ENCODE data around the gene LYSMD2. TPM values are rescaled to one million over a fixed set of nuclear protein-coding genes. Genes with fewer than 3 reads are reported as not detected.

LYSMD2 gene
- total RNA-seq, 1 experiment from 2014 or later: 2.2 TPM

DNA sequence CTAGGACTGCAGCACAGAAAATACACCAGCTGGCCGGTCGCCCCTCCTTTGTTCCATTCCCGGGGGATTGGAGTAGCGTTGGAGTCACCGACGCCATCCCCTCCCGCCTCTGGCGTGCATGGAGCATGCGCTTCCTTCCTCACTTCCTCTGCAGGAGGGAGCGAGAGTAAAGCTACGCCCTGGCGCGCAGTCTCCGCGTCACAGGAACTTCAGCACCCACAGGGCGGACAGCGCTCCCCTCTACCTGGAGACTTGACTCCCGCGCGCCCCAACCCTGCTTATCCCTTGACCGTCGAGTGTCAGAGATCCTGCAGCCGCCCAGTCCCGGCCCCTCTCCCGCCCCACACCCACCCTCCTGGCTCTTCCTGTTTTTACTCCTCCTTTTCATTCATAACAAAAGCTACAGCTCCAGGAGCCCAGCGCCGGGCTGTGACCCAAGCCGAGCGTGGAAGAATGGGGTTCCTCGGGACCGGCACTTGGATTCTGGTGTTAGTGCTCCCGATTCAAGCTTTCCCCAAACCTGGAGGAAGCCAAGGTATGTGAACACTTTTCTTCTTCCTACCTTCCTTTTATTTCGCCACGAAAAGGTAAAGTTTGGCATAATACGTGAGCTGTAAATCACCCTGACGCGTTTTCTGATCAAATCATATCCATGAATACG, 56.0 kb downstream of the LYSMD2 start, which contains the start of gene SCG3 (continued):
- TF ChIP-seq FOXK1 (CRISPR knock-in tag; IDR thresholded peaks at IDR 0.05): peak; percentile 97
- peak; percentile 96; the same call in 1 of the 2 replicates for TF ChIP-seq ZBTB21 (CRISPR knock-in tag; IDR thresholded peaks at IDR 0.05; ENCODE audit: borderline replicate concordance)
- TF ChIP-seq SMAD3 (CRISPR knock-in tag; IDR thresholded peaks at IDR 0.05; ENCODE audit: borderline replicate concordance): peak; percentile 98
- TF ChIP-seq ZNF219 (CRISPR knock-in tag; IDR thresholded peaks at IDR 0.05; ENCODE audit: borderline replicate concordance): peak; percentile 92
- TF ChIP-seq, protein P1, sequence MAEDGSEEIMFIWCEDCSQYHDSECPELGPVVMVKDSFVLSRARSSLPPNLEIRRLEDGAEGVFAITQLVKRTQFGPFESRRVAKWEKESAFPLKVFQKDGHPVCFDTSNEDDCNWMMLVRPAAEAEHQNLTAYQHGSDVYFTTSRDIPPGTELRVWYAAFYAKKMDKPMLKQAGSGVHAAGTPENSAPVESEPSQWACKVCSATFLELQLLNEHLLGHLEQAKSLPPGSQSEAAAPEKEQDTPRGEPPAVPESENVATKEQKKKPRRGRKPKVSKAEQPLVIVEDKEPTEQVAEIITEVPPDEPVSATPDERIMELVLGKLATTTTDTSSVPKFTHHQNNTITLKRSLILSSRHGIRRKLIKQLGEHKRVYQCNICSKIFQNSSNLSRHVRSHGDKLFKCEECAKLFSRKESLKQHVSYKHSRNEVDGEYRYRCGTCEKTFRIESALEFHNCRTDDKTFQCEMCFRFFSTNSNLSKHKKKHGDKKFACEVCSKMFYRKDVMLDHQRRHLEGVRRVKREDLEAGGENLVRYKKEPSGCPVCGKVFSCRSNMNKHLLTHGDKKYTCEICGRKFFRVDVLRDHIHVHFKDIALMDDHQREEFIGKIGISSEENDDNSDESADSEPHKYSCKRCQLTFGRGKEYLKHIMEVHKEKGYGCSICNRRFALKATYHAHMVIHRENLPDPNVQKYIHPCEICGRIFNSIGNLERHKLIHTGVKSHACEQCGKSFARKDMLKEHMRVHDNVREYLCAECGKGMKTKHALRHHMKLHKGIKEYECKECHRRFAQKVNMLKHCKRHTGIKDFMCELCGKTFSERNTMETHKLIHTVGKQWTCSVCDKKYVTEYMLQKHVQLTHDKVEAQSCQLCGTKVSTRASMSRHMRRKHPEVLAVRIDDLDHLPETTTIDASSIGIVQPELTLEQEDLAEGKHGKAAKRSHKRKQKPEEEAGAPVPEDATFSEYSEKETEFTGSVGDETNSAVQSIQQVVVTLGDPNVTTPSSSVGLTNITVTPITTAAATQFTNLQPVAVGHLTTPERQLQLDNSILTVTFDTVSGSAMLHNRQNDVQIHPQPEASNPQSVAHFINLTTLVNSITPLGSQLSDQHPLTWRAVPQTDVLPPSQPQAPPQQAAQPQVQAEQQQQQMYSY (CRISPR knock-in tag; IDR thresholded peaks at IDR 0.05): peak; percentile 37
- TF ChIP-seq, protein P2, sequence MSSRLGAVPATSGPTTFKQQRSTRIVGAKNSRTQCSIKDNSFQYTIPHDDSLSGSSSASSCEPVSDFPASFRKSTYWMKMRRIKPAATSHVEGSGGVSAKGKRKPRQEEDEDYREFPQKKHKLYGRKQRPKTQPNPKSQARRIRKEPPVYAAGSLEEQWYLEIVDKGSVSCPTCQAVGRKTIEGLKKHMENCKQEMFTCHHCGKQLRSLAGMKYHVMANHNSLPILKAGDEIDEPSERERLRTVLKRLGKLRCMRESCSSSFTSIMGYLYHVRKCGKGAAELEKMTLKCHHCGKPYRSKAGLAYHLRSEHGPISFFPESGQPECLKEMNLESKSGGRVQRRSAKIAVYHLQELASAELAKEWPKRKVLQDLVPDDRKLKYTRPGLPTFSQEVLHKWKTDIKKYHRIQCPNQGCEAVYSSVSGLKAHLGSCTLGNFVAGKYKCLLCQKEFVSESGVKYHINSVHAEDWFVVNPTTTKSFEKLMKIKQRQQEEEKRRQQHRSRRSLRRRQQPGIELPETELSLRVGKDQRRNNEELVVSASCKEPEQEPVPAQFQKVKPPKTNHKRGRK (CRISPR knock-in tag; IDR thresholded peaks at IDR 0.05; ENCODE audit: borderline replicate concordance): no peak
- TF ChIP-seq ELF4 (CRISPR knock-in tag; IDR thresholded peaks at IDR 0.05; ENCODE audit: low read depth): no peak
- peak; percentile 95 for TF ChIP-seq TP53 (CRISPR knock-in tag; IDR thresholded peaks at IDR 0.05)
- TF ChIP-seq NFATC4 (CRISPR knock-in tag; IDR thresholded peaks at IDR 0.05): no peak
- TF ChIP-seq, protein P3, sequence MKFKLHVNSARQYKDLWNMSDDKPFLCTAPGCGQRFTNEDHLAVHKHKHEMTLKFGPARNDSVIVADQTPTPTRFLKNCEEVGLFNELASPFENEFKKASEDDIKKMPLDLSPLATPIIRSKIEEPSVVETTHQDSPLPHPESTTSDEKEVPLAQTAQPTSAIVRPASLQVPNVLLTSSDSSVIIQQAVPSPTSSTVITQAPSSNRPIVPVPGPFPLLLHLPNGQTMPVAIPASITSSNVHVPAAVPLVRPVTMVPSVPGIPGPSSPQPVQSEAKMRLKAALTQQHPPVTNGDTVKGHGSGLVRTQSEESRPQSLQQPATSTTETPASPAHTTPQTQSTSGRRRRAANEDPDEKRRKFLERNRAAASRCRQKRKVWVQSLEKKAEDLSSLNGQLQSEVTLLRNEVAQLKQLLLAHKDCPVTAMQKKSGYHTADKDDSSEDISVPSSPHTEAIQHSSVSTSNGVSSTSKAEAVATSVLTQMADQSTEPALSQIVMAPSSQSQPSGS (CRISPR knock-in tag; IDR thresholded peaks at IDR 0.05; ENCODE audit: borderline replicate concordance, low read depth): no peak
- TF ChIP-seq, protein P4, sequence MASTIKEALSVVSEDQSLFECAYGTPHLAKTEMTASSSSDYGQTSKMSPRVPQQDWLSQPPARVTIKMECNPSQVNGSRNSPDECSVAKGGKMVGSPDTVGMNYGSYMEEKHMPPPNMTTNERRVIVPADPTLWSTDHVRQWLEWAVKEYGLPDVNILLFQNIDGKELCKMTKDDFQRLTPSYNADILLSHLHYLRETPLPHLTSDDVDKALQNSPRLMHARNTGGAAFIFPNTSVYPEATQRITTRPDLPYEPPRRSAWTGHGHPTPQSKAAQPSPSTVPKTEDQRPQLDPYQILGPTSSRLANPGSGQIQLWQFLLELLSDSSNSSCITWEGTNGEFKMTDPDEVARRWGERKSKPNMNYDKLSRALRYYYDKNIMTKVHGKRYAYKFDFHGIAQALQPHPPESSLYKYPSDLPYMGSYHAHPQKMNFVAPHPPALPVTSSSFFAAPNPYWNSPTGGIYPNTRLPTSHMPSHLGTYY (CRISPR knock-in tag; IDR thresholded peaks at IDR 0.05): no peak
- TF ChIP-seq MYBL2 (CRISPR knock-in tag; IDR thresholded peaks at IDR 0.05): peak; percentile 84
- no peak for TF ChIP-seq FOXJ3 (CRISPR knock-in tag; IDR thresholded peaks at IDR 0.05; ENCODE audit: borderline replicate concordance)
- TF ChIP-seq, protein P5, sequence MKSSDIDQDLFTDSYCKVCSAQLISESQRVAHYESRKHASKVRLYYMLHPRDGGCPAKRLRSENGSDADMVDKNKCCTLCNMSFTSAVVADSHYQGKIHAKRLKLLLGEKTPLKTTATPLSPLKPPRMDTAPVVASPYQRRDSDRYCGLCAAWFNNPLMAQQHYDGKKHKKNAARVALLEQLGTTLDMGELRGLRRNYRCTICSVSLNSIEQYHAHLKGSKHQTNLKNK (CRISPR knock-in tag; IDR thresholded peaks at IDR 0.05): no peak
- no peak for TF ChIP-seq ZNF671 (CRISPR knock-in tag; IDR thresholded peaks at IDR 0.05)
- no peak for TF ChIP-seq ZNF416 (CRISPR knock-in tag; IDR thresholded peaks at IDR 0.05)
- TF ChIP-seq, protein P6, sequence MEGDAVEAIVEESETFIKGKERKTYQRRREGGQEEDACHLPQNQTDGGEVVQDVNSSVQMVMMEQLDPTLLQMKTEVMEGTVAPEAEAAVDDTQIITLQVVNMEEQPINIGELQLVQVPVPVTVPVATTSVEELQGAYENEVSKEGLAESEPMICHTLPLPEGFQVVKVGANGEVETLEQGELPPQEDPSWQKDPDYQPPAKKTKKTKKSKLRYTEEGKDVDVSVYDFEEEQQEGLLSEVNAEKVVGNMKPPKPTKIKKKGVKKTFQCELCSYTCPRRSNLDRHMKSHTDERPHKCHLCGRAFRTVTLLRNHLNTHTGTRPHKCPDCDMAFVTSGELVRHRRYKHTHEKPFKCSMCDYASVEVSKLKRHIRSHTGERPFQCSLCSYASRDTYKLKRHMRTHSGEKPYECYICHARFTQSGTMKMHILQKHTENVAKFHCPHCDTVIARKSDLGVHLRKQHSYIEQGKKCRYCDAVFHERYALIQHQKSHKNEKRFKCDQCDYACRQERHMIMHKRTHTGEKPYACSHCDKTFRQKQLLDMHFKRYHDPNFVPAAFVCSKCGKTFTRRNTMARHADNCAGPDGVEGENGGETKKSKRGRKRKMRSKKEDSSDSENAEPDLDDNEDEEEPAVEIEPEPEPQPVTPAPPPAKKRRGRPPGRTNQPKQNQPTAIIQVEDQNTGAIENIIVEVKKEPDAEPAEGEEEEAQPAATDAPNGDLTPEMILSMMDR (IDR thresholded peaks at IDR 0.05): no peak
- TF ChIP-seq OVOL2 (CRISPR knock-in tag; IDR thresholded peaks at IDR 0.05; ENCODE audit: borderline replicate concordance): no peak
- TF ChIP-seq NR3C1 (CRISPR knock-in tag; conservative IDR thresholded peaks at IDR 0.05; ENCODE audit: low read depth): 0 out of 2 replicates have a peak, but pooled peaks have one; percentile 70
- TF ChIP-seq ESRRA (CRISPR knock-in tag; IDR thresholded peaks at IDR 0.05; ENCODE audit: borderline replicate concordance): peak; percentile 93; the same call in 1 of the 2 replicates
- TF ChIP-seq, protein P7, sequence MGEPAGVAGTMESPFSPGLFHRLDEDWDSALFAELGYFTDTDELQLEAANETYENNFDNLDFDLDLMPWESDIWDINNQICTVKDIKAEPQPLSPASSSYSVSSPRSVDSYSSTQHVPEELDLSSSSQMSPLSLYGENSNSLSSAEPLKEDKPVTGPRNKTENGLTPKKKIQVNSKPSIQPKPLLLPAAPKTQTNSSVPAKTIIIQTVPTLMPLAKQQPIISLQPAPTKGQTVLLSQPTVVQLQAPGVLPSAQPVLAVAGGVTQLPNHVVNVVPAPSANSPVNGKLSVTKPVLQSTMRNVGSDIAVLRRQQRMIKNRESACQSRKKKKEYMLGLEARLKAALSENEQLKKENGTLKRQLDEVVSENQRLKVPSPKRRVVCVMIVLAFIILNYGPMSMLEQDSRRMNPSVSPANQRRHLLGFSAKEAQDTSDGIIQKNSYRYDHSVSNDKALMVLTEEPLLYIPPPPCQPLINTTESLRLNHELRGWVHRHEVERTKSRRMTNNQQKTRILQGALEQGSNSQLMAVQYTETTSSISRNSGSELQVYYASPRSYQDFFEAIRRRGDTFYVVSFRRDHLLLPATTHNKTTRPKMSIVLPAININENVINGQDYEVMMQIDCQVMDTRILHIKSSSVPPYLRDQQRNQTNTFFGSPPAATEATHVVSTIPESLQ (CRISPR knock-in tag; IDR thresholded peaks at IDR 0.05): no peak
- TF ChIP-seq ZNF317 (CRISPR knock-in tag; IDR thresholded peaks at IDR 0.05; ENCODE audit: borderline replicate concordance, low read depth): 0 out of 2 replicates have a peak, but pooled peaks have one; percentile 45
- TF ChIP-seq, protein P8, sequence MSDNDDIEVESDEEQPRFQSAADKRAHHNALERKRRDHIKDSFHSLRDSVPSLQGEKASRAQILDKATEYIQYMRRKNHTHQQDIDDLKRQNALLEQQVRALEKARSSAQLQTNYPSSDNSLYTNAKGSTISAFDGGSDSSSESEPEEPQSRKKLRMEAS (CRISPR knock-in tag; IDR thresholded peaks at IDR 0.05): peak; percentile 97
- no peak for TF ChIP-seq HMGA2 (CRISPR knock-in tag; IDR thresholded peaks at IDR 0.05)

All from WTC11 (cell line).